Tongue (tissue), 2 donors: ENCODE data around the gene TMEM17. TPM values are rescaled to one million over a fixed set of nuclear protein-coding genes. Genes with fewer than 3 reads are reported as not detected.

ENCODE experiments used
- DNase-seq: peaks from one replicate; pipeline ENCODE4 v3.0.0-alpha.2; 2015
- total RNA-seq: library from RNA; depleted of rRNA; stranded (reverse); fragments of >200 nt; gene quantifications from one replicate; pipeline ENCODE4 v1.2.3, GENCODE V29; 2014

Gene TMEM17
- total RNA-seq, 1 donor from 2014 or later = 1.8 TPM

GRCh38 chr2:62472312-62472711 is 33.7 kb downstream of the TMEM17 start:
- DNase-seq = peak; percentile 52

GRCh38 chr2:62471816-62472215 is 34.2 kb downstream of the TMEM17 start:
- DNase-seq = peak; percentile 69

- no peak for DNase-seq
Observed at GRCh38 chr2:62471404-62471803, 34.6 kb downstream of the TMEM17 start.

GRCh38 chr2:62469548-62469947 is 36.4 kb downstream of the TMEM17 start:
- peak; percentile 73 for DNase-seq

- DNase-seq = no peak
Observed at GRCh38 chr2:62469114-62469513, 36.9 kb downstream of the TMEM17 start.

GRCh38 chr2:62467475-62468321 is 38.3 kb downstream of the TMEM17 start:
- no peak for DNase-seq

GRCh38 chr2:62467100-62467474 is 38.9 kb downstream of the TMEM17 start:
- no peak for DNase-seq

GRCh38 chr2:62466503-62466854 is 39.5 kb downstream of the TMEM17 start:
- DNase-seq = no peak

GRCh38 chr2:62465741-62466502 is 40.1 kb downstream of the TMEM17 start:
- DNase-seq = peak; percentile 88

GRCh38 chr2:62465039-62465740 is 40.8 kb downstream of the TMEM17 start:
- DNase-seq = no peak

- no peak for DNase-seq
Observed at GRCh38 chr2:62464221-62465007, 41.6 kb downstream of the TMEM17 start.

- DNase-seq = no peak
Observed at GRCh38 chr2:62462211-62462610, 43.8 kb downstream of the TMEM17 start.

- DNase-seq = no peak
Observed at GRCh38 chr2:62461707-62462106, 44.3 kb downstream of the TMEM17 start.

GRCh38 chr2:62461017-62461553 is 44.9 kb downstream of the TMEM17 start:
- DNase-seq = no peak

GRCh38 chr2:62460175-62460574 is 45.8 kb downstream of the TMEM17 start:
- no peak for DNase-seq

- DNase-seq = no peak
Observed at GRCh38 chr2:62459672-62460071, 46.3 kb downstream of the TMEM17 start.

GRCh38 chr2:62459106-62459505 is 46.9 kb downstream of the TMEM17 start:
- no peak for DNase-seq

- peak; percentile 85 for DNase-seq
Observed at GRCh38 chr2:62458671-62459081, 47.3 kb downstream of the TMEM17 start.

GRCh38 chr2:62458206-62458641 is 47.8 kb downstream of the TMEM17 start:
- DNase-seq = no peak

- DNase-seq = no peak
Observed at GRCh38 chr2:62457556-62457955, 48.4 kb downstream of the TMEM17 start.

GRCh38 chr2:62456721-62457539 is 49.1 kb downstream of the TMEM17 start:
- peak; percentile 81 for DNase-seq
